GM12878 (cell line): ENCODE results near the gene DCAF15. TPM values are rescaled to one million over a fixed set of nuclear protein-coding genes. Genes with fewer than 3 reads are reported as not detected.

Experiments used
- ATAC-seq: fragments of 200-7000 bp; cut with Tn5 transposase; 3 replicates; pipeline ENCODE4 v1.9.1; 2020; ENCODE audit warnings: mild to moderate bottlenecking, moderate library complexity
- BruUV-seq: library from RNA; stranded (reverse); fragments of 400-500 nt; replicated peaks from 2 replicates; lab custom pipeline; 2021; lab: Mats Ljungman, UMichigan
- CTCF ChIA-PET: fragments of 300-600 bp; sonication (Branson Sonifier 250); formaldehyde crosslinking; extraction: SDS; loops from one replicate; lab custom pipeline; 2021; ENCODE audit warnings: inconsistent platforms; lab: Yijun Ruan, JAX
- POLR2A ChIA-PET: fragments of 350-600 bp; formaldehyde crosslinking; extraction: SDS; loops from one replicate; lab custom pipeline; 2021; ENCODE audit warnings: inconsistent platforms; lab: Charles Lee
- RAD21 ChIA-PET: fragments of 300-600 bp; sonication (Branson Sonifier 250); formaldehyde crosslinking; loops from one replicate; lab custom pipeline; 2023; ENCODE audit warnings: antibody characterized with exemption; ENCODE audit not compliant: unreplicated experiment; lab: Charles Lee
- SMC1A ChIA-PET: fragments of 300-600 bp; sonication (Branson Sonifier 250); formaldehyde crosslinking; loops from one replicate; lab custom pipeline; 2023; ENCODE audit not compliant: unreplicated experiment, uncharacterized antibody; lab: Charles Lee
- DNase-seq: peaks from one replicate; pipeline ENCODE4 v3.0.0-alpha.2; 2011; ENCODE audit warnings: low read depth, low spot score
- FAIRE-seq: peaks from 3 replicates; lab custom pipeline; 2011; peaks lifted over from hg19 to GRCh38; lab: Jason Lieb, UNC
- H2AFZ ChIP-seq: 2 replicates; pipeline ENCODE4 v1.6.0; 2011; ENCODE audit warnings: low read depth, low read length, control low read depth; ENCODE audit not compliant: control insufficient read depth
- H3K27ac ChIP-seq: 2 replicates; pipeline ENCODE4 v1.5.1; 2011; ENCODE audit warnings: control low read depth; ENCODE audit not compliant: control insufficient read depth, insufficient read depth
- H3K27me3 ChIP-seq, 2 experiments: replicated peaks in 1 of 2; 2 replicates each; pipeline versions ENCODE4 v1.6.0 to v1.6.1; 2011; ENCODE audit warnings: low read length in 1 of 2; ENCODE audit not compliant: control insufficient read depth in 2 of 2, insufficient read depth in 2 of 2
- H3K36me3 ChIP-seq, 2 experiments: 2 replicates each; pipeline ENCODE4 v1.5.1; 2011; ENCODE audit warnings: low read length in 1 of 2; ENCODE audit not compliant: control insufficient read depth in 2 of 2, insufficient read depth in 2 of 2
- H3K4me1 ChIP-seq: 2 replicates; pipeline ENCODE4 v1.6.1; 2011; ENCODE audit warnings: mild to moderate bottlenecking, low read length, moderate library complexity, mixed read lengths; ENCODE audit not compliant: control insufficient read depth, insufficient read depth
- H3K4me2 ChIP-seq: 2 replicates; pipeline ENCODE4 v1.6.0; 2011; ENCODE audit warnings: control low read depth; ENCODE audit not compliant: control insufficient read depth, insufficient read depth
- H3K4me3 ChIP-seq: fragments of 200-600 bp; sonication (generic); 2 replicates; pipeline ENCODE4 v1.5.1; 2016
- H3K79me2 ChIP-seq: 2 replicates; pipeline ENCODE4 v1.6.0; 2011; ENCODE audit warnings: low read length; ENCODE audit not compliant: control insufficient read depth, insufficient read depth
- H3K9ac ChIP-seq: 2 replicates; pipeline ENCODE4 v1.8.0; 2011; ENCODE audit warnings: low read length, control low read depth, mixed read lengths; ENCODE audit not compliant: control insufficient read depth, insufficient read depth
- H3K9me3 ChIP-seq: replicated peaks from 3 replicates; pipeline ENCODE4 v1.5.1; 2011; ENCODE audit warnings: mild to moderate bottlenecking, low read length; ENCODE audit not compliant: control insufficient read depth, insufficient read depth
- H4K20me1 ChIP-seq: 2 replicates; pipeline ENCODE4 v1.6.0; 2011; ENCODE audit not compliant: control insufficient read depth, insufficient read depth
- IKZF1 ChIP-seq: fragments of 450-650 bp; conservative IDR thresholded peaks from 2 replicates; pipeline ENCODE4 v1.6.1; 2017; ENCODE audit warnings: antibody characterized with exemption, mild to moderate bottlenecking
- SMC3 ChIP-seq: IDR thresholded peaks from 2 replicates; pipeline ENCODE4 v1.6.1; 2011; ENCODE audit warnings: low read length, improper control_type of control experiment, borderline replicate concordance
- ZNF592 ChIP-seq: fragments of 450-650 bp; IDR thresholded peaks from 2 replicates; pipeline ENCODE4 v1.6.1; 2017; ENCODE audit warnings: mild to moderate bottlenecking, moderate library complexity
- WGBS: methylation state at CpG from one replicate; pipeline ENCODE4 v1.1.6; 2016; ENCODE audit warnings: low lambda C conversion rate; ENCODE audit not compliant: insufficient replicate concordance, insufficient coverage; ENCODE audit errors: missing lambda C conversion rate; 5-methylcytosine and 5-hydroxymethylcytosine counted together
- in situ Hi-C: fragments of 300-500 bp; cut with MboI; formaldehyde crosslinking; loops from 9 replicates; pipeline ENCODE4 v1.14.3; 2018; ENCODE audit warnings: mixed read lengths
- intact Hi-C: fragments of 100-400 bp; cut with micrococcal nuclease; formaldehyde crosslinking; loops from one replicate; pipeline ENCODE4 v1.14.2; 2022; ENCODE audit not compliant: unreplicated experiment
- polyA plus RNA-seq, 11 experiments: library from polyadenylated mRNA; depleted of rRNA in 4 of 11; unstranded in 6 of 11; stranded (reverse) in 5 of 11; fragments of >200 nt; fragmentation: Nextera tagmentation in 4 of 11; fragmentation: Illumina TruSeq in 1 of 11; extraction: Ambion mirVana in 4 of 11; extraction: Trizol in 1 of 11; gene quantifications; 1 replicate in 1 of 11; 2 replicates in 10 of 11; pipeline versions ENCODE4 v1.2.1 to v1.2.3, GENCODE V29; 2011 to 2016; ENCODE audit warnings: inconsistent platforms in 2 of 11, missing spikeins in 2 of 11, low read depth in 1 of 11
- total RNA-seq, 4 experiments: library from RNA; depleted of rRNA in 3 of 4; stranded (reverse); fragments of >200 nt in 3 of 4; fragmentation: Illumina TruSeq in 1 of 4; extraction: Trizol in 1 of 4; gene quantifications; 2 replicates each; pipeline versions ENCODE4 v1.2.1 to v1.2.3, GENCODE V29; 2013 to 2021
- TF ChIP-seq, protein P1 (sequence below), 3 experiments: IDR thresholded peaks in 2 of 3; conservative IDR thresholded peaks in 1 of 3; 2 replicates each; pipeline ENCODE4 v1.5.1; 2011; ENCODE audit warnings: low read depth in 3 of 3, low read length in 3 of 3, mild to moderate bottlenecking in 3 of 3, control low read depth in 2 of 3, moderate library complexity in 2 of 3, inconsistent platforms in 1 of 3, mixed read lengths in 1 of 3; ENCODE audit not compliant: control insufficient read depth in 2 of 3, insufficient read depth in 1 of 3; ENCODE audit errors: extremely low read depth in 1 of 3

Gene DCAF15
- total and polyA plus RNA-seq, 10 of the 15 experiments (the other 5 are each of a cell fraction or from before 2014, with no cell fraction given) = 0.16 to 63.4 (median 26.6) TPM

GRCh38 chr19:13952931-13953531 lies 722 bp downstream of the DCAF15 start:
- no peaks in the 10 kb centered on the region for H3K27me3 ChIP-seq
- no TSS peak for BruUV-seq
- H2AFZ ChIP-seq = no peak overlapping the region
- 15% methylated on average over 11 of the region's 13 CpGs for WGBS
- intact Hi-C loops = loop anchor here (1.0 to 5.0 kb wide), 3 partner anchors 34 to 79 kb away; partner anchors contain the start of gene IL27RA
- ATAC-seq = no peak; the same call in 2 of the 3 replicates
- H3K4me1 ChIP-seq = peaks cover 11% of the 10 kb centered on the region
- no peak for TF ChIP-seq ZNF592
- TF ChIP-seq IKZF1 = 0 out of 2 replicates have a peak, but pooled peaks have one; percentile 11
- TF ChIP-seq SMC3 = peak; percentile 5; the same call in 1 of the 2 replicates
- TF ChIP-seq, protein P1, sequence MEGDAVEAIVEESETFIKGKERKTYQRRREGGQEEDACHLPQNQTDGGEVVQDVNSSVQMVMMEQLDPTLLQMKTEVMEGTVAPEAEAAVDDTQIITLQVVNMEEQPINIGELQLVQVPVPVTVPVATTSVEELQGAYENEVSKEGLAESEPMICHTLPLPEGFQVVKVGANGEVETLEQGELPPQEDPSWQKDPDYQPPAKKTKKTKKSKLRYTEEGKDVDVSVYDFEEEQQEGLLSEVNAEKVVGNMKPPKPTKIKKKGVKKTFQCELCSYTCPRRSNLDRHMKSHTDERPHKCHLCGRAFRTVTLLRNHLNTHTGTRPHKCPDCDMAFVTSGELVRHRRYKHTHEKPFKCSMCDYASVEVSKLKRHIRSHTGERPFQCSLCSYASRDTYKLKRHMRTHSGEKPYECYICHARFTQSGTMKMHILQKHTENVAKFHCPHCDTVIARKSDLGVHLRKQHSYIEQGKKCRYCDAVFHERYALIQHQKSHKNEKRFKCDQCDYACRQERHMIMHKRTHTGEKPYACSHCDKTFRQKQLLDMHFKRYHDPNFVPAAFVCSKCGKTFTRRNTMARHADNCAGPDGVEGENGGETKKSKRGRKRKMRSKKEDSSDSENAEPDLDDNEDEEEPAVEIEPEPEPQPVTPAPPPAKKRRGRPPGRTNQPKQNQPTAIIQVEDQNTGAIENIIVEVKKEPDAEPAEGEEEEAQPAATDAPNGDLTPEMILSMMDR (IDR thresholded peaks at IDR 0.05 in 2 of 3, conservative IDR thresholded peaks at IDR 0.05 in 1 of 3; ENCODE audit: control insufficient read depth in 2 of 3, extremely low read depth in 1 of 3, insufficient read depth in 1 of 3, low read depth in 3 of 3, low read length in 3 of 3) = 0 out of 6 replicates have a peak, but pooled peaks of 1 of the 3 experiments have one; percentile 9
- TF ChIP-seq, all 136 proteins: peak for 3
- peak overlapping the region; percentile 73 for H3K4me2 ChIP-seq
- peak overlapping the region; percentile 81 for H3K9ac ChIP-seq
- peak overlapping the region; percentile 100 for H3K4me3 ChIP-seq
- DNase-seq (no peak), FAIRE-seq (no peak)
- no peaks in the 10 kb centered on the region for H3K9me3 ChIP-seq
- H3K79me2 ChIP-seq = peaks cover 15% of the 10 kb centered on the region
- CTCF ChIA-PET = interaction anchor here (0.9 to 2.9 kb wide), 13 partner anchors 46 to 184 kb away, joined by 3 to 10 read pairs (median 4); partner anchors contain the start of genes ASF1B and IL27RA
- POLR2A ChIA-PET = interaction anchor here (0.7 to 1.1 kb wide), 3 partner anchors 35 to 161 kb away, joined by 3 to 4 read pairs (median 3); partner anchors contain the start of gene MISP3
- no peaks in the 10 kb centered on the region for H4K20me1 ChIP-seq
- in situ Hi-C loops = no loop called here
- RAD21 ChIA-PET = interaction anchor here (0.8 to 3.2 kb wide), 13 partner anchors 19 to 119 kb away, joined by 3 to 21 read pairs (median 4); partner anchors contain the start of genes IL27RA and RFX1
- SMC1A ChIA-PET = interaction anchor here (0.7 to 2.1 kb wide), 10 partner anchors 14 to 121 kb away, joined by 3 to 10 read pairs (median 4); partner anchors contain the start of genes BRME1, CC2D1A and IL27RA
- H3K27ac ChIP-seq = peak overlapping the region; percentile 64
- peaks cover 0 to 11% of the 10 kb centered on the region in 2 experiments; a peak in 3 of 4 replicates for H3K36me3 ChIP-seq
